IMR-90 (cell line): ENCODE results near the gene FRAS1. TPM values are rescaled to one million over a fixed set of nuclear protein-coding genes. Genes with fewer than 3 reads are reported as not detected.

Experiments used
- ATAC-seq: fragments of 200-7000 bp; cut with Tn5 transposase; 2 replicates; pipeline ENCODE4 v1.9.1; 2020; ENCODE audit warnings: low read depth, mild to moderate bottlenecking, moderate library complexity
- BruUV-seq: library from RNA; stranded (reverse); fragments of 400-500 nt; replicated peaks from 2 replicates; lab custom pipeline; 2021; lab: Mats Ljungman, UMichigan
- CTCF ChIA-PET: fragments of 300-600 bp; formaldehyde crosslinking; extraction: SDS; loops from one replicate; lab custom pipeline; 2021; ENCODE audit warnings: antibody characterized with exemption; lab: Yijun Ruan, JAX
- POLR2A ChIA-PET: fragments of 300-600 bp; sonication (Branson Sonifier 250); formaldehyde crosslinking; loops from one replicate; lab custom pipeline; 2022; ENCODE audit warnings: antibody characterized with exemption; ENCODE audit not compliant: unreplicated experiment; lab: Charles Lee
- DNase-seq: peaks from one replicate; pipeline ENCODE4 v3.0.0; 2013
- H2AFZ ChIP-seq: replicated peaks from 2 replicates; pipeline ENCODE3; 2013; ENCODE audit warnings: low read length, mild to moderate bottlenecking; ENCODE audit not compliant: poor library complexity
- H2AK5ac ChIP-seq: 2 replicates; pipeline ENCODE4 v1.6.1; 2013; ENCODE audit warnings: low read depth, low read length, inconsistent platforms
- H2AK9ac ChIP-seq: replicated peaks from 2 replicates; pipeline ENCODE3; 2013; ENCODE audit warnings: mild to moderate bottlenecking, low read depth, low read length, moderate library complexity; ENCODE audit not compliant: poor library complexity
- H2BK120ac ChIP-seq: 2 replicates; pipeline ENCODE4 v1.6.1; 2013; ENCODE audit warnings: low read depth, low read length, inconsistent platforms
- H2BK15ac ChIP-seq: 3 replicates; pipeline ENCODE4 v1.6.1; 2013; ENCODE audit warnings: low read depth, low read length, inconsistent platforms
- H2BK20ac ChIP-seq: 2 replicates; pipeline ENCODE4 v1.6.1; 2013; ENCODE audit warnings: low read depth, mild to moderate bottlenecking, inconsistent platforms, low read length, moderate library complexity
- H2BK5ac ChIP-seq: 2 replicates; pipeline ENCODE4 v1.6.1; 2013; ENCODE audit warnings: mild to moderate bottlenecking, low read depth, low read length, inconsistent platforms; ENCODE audit not compliant: poor library complexity, severe bottlenecking
- H3K14ac ChIP-seq: replicated peaks from 2 replicates; pipeline ENCODE4 v1.6.1; 2013; ENCODE audit warnings: low read depth, low read length, inconsistent platforms
- H3K18ac ChIP-seq: 2 replicates; pipeline ENCODE4 v1.6.1; 2013; ENCODE audit warnings: low read depth, low read length, control low read depth
- H3K23ac ChIP-seq: 2 replicates; pipeline ENCODE4 v1.6.1; 2013; ENCODE audit warnings: low read depth, low read length, inconsistent platforms
- H3K27ac ChIP-seq: 2 replicates; pipeline ENCODE4 v1.5.1; 2013; ENCODE audit warnings: mild to moderate bottlenecking, control low read depth, low read length; ENCODE audit not compliant: insufficient read depth
- H3K27me3 ChIP-seq: 2 replicates; pipeline ENCODE4 v1.6.1; 2013; ENCODE audit warnings: low read length; ENCODE audit not compliant: control insufficient read depth, insufficient read depth
- H3K36me3 ChIP-seq: 2 replicates; pipeline ENCODE4 v1.6.1; 2013; ENCODE audit warnings: low read length, mixed read lengths; ENCODE audit not compliant: control insufficient read depth, insufficient read depth
- H3K4ac ChIP-seq: 2 replicates; pipeline ENCODE4 v1.6.1; 2013; ENCODE audit warnings: low read depth, low read length, inconsistent platforms
- H3K4me1 ChIP-seq: 2 replicates; pipeline ENCODE4 v1.6.1; 2013; ENCODE audit warnings: low read length, mixed read lengths; ENCODE audit not compliant: control insufficient read depth, insufficient read depth
- H3K4me2 ChIP-seq: 2 replicates; pipeline ENCODE4 v1.6.1; 2013; ENCODE audit warnings: low read depth, mild to moderate bottlenecking, control low read depth, low read length, moderate library complexity
- H3K4me3 ChIP-seq: 2 replicates; pipeline ENCODE4 v1.5.1; 2013; ENCODE audit warnings: low read depth, mild to moderate bottlenecking, control low read depth, low read length, moderate library complexity; ENCODE audit not compliant: insufficient read depth
- H3K56ac ChIP-seq: 2 replicates; pipeline ENCODE4 v1.6.1; 2013; ENCODE audit warnings: low read length, inconsistent platforms; ENCODE audit not compliant: insufficient read depth; ENCODE audit errors: extremely low read depth
- H3K79me1 ChIP-seq, 2 experiments: 2 replicates each; pipeline ENCODE4 v1.6.1; 2013; ENCODE audit warnings: low read length in 2 of 2, inconsistent platforms in 1 of 2, low read depth in 1 of 2
- H3K9ac ChIP-seq: 2 replicates; pipeline ENCODE4 v1.6.1; 2013; ENCODE audit warnings: low read depth, low read length, control low read depth
- H3K9me1 ChIP-seq: 2 replicates; pipeline ENCODE4 v1.6.1; 2013; ENCODE audit warnings: low read length, inconsistent platforms; ENCODE audit not compliant: insufficient read depth
- H3K9me3 ChIP-seq: 2 replicates; pipeline ENCODE4 v1.6.1; 2013; ENCODE audit warnings: low read length; ENCODE audit not compliant: control insufficient read depth, insufficient read depth
- H4K20me1 ChIP-seq: 2 replicates; pipeline ENCODE4 v1.6.1; 2013; ENCODE audit warnings: low read length, inconsistent platforms; ENCODE audit not compliant: insufficient read depth
- H4K5ac ChIP-seq: 2 replicates; pipeline ENCODE4 v1.6.1; 2013; ENCODE audit warnings: mild to moderate bottlenecking, low read depth, low read length, control low read depth
- H4K8ac ChIP-seq, 2 experiments: 2 replicates each; pipeline ENCODE4 v1.6.1; 2013; ENCODE audit warnings: low read depth in 2 of 2, low read length in 2 of 2, control low read depth in 1 of 2, inconsistent platforms in 1 of 2
- H4K91ac ChIP-seq: 2 replicates; pipeline ENCODE4 v1.6.1; 2013; ENCODE audit warnings: low read depth, low read length, inconsistent platforms; ENCODE audit not compliant: insufficient read depth
- BHLHE40 ChIP-seq: fragments of 150-350 bp; IDR thresholded peaks from 2 replicates; pipeline ENCODE4 v1.6.1; 2016; ENCODE audit warnings: mild to moderate bottlenecking, low read depth, low read length
- CEBPB ChIP-seq: IDR thresholded peaks from 2 replicates; pipeline ENCODE4 v1.6.1; 2012; ENCODE audit warnings: low read depth, low read length, improper control_type of control experiment
- CHD1 ChIP-seq: IDR thresholded peaks from 2 replicates; pipeline ENCODE4 v1.6.1; 2012; ENCODE audit warnings: low read depth, low read length, improper control_type of control experiment
- ELK1 ChIP-seq: fragments of 150-350 bp; IDR thresholded peaks from 2 replicates; pipeline ENCODE4 v1.6.1; 2016; ENCODE audit warnings: low read depth, mild to moderate bottlenecking, low read length, moderate library complexity, borderline replicate concordance
- FOS ChIP-seq: fragments of 150-350 bp; IDR thresholded peaks from 2 replicates; pipeline ENCODE4 v1.6.1; 2016; ENCODE audit warnings: low read depth, low read length
- MAFK ChIP-seq: IDR thresholded peaks from 2 replicates; pipeline ENCODE4 v1.6.1; 2012; ENCODE audit warnings: low read depth, low read length, improper control_type of control experiment
- MAZ ChIP-seq: IDR thresholded peaks from 2 replicates; pipeline ENCODE4 v1.6.1; 2012; ENCODE audit warnings: low read depth, mild to moderate bottlenecking, low read length, improper control_type of control experiment, moderate library complexity, borderline replicate concordance
- MXI1 ChIP-seq: IDR thresholded peaks from 2 replicates; pipeline ENCODE4 v1.6.1; 2012; ENCODE audit warnings: low read depth, mild to moderate bottlenecking, low read length, moderate library complexity, borderline replicate concordance
- NFE2L2 ChIP-seq: fragments of 150-350 bp; IDR thresholded peaks from 2 replicates; pipeline ENCODE4 v1.6.1; 2016; ENCODE audit warnings: low read depth, mild to moderate bottlenecking, low read length
- POLR2A ChIP-seq: IDR thresholded peaks from 2 replicates; pipeline ENCODE4 v1.6.1; 2012; ENCODE audit warnings: mild to moderate bottlenecking, low read depth, low read length
- RAD21 ChIP-seq: IDR thresholded peaks from 2 replicates; pipeline ENCODE4 v1.6.1; 2012; ENCODE audit warnings: low read length, improper control_type of control experiment
- RCOR1 ChIP-seq: IDR thresholded peaks from 2 replicates; pipeline ENCODE4 v1.6.1; 2012; ENCODE audit warnings: mild to moderate bottlenecking, low read length, improper control_type of control experiment; ENCODE audit not compliant: insufficient replicate concordance
- RFX5 ChIP-seq: IDR thresholded peaks from 2 replicates; pipeline ENCODE4 v1.8.0; 2012; ENCODE audit warnings: low read depth, mild to moderate bottlenecking, low read length, moderate library complexity
- SMC3 ChIP-seq: fragments of 150-350 bp; IDR thresholded peaks from 2 replicates; pipeline ENCODE4 v1.6.1; 2016; ENCODE audit warnings: low read depth, mild to moderate bottlenecking, antibody characterized with exemption, low read length, moderate library complexity
- WGBS, 2 experiments: methylation state at CpG; one replicate each; pipeline versions ENCODE4 v1.1.5 to v1.1.7; 2013; ENCODE audit warnings: missing lambda C conversion rate in 2 of 2; ENCODE audit not compliant: insufficient read length in 1 of 2; ENCODE audit errors: extremely low coverage in 2 of 2; 5-methylcytosine and 5-hydroxymethylcytosine counted together
- dilution Hi-C: fragments of 300-500 bp; cut with HindIII; formaldehyde crosslinking; loops from one replicate; pipeline ENCODE4 v1.14.3; 2018; ENCODE audit warnings: low sequenced_read_pairs; ENCODE audit not compliant: unreplicated experiment
- in situ Hi-C: fragments of 300-500 bp; cut with MboI; formaldehyde crosslinking; loops from 3 replicates; pipeline ENCODE4 v1.14.3; 2019; ENCODE audit warnings: low sequenced_read_pairs, inconsistent platforms, mixed read lengths
- intact Hi-C: fragments of 100-400 bp; cut with micrococcal nuclease; formaldehyde crosslinking; loops from 2 replicates; pipeline ENCODE4 v1.10.0; 2022
- polyA plus RNA-seq, 3 experiments: library from polyadenylated mRNA; depleted of rRNA; stranded (reverse); fragments of >200 nt; gene quantifications; 2 replicates each; pipeline ENCODE4 v1.2.3, GENCODE V29; 2012; ENCODE audit warnings: low replicate concordance in 1 of 3
- total RNA-seq: library from RNA; depleted of rRNA; stranded (reverse); fragments of >200 nt; gene quantifications from 2 replicates; pipeline ENCODE4 v1.2.3, GENCODE V29; 2012
- TF ChIP-seq, protein P1 (sequence below): conservative IDR thresholded peaks from 2 replicates; pipeline ENCODE4 v1.5.1; 2012; ENCODE audit warnings: mild to moderate bottlenecking, low read depth, low read length, improper control_type of control experiment
- TF ChIP-seq, protein P2 (sequence below): fragments of 150-350 bp; IDR thresholded peaks from 2 replicates; pipeline ENCODE4 v1.6.1; 2017; ENCODE audit warnings: mild to moderate bottlenecking, antibody characterized with exemption, low read length, low read depth

Gene FRAS1
- total and polyA plus RNA-seq, 2 of the 4 experiments (the other 2 are of a cell fraction), result under 0.01 to 0.03 TPM

DNA sequence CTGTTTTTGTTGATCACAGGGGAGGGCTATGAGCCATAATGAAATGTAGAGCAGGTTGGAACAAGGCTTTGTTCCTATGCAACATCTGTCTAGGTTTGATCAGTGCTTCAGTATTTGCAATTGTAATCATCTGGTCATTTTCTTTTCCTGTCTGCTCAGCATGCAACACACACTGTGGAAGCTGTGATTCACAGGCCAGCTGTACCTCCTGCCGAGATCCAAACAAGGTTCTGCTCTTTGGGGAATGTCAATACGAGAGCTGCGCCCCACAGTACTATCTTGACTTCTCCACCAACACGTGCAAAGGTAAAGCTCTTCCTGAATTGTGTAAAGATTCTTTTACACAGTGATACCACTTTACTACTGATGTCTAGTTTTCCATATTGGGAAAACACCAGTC lies 312.6 kb downstream of the FRAS1 start:
- Histone ChIP-seq H2AK5ac (no peak overlapping the region), H3K9me1 (no peaks in the 10 kb centered on the region), H3K14ac (no peak overlapping the region), H3K36me3 (no peaks in the 10 kb centered on the region), H3K23ac (no peak overlapping the region), H3K79me1 (no peaks in the 10 kb centered on the region), H2BK5ac (no peak overlapping the region), H2BK20ac (no peak overlapping the region), H2AK9ac (no peak overlapping the region), H3K9ac (no peak overlapping the region), H3K4me2 (no peak overlapping the region), H4K20me1 (no peaks in the 10 kb centered on the region), H3K4me1 (no peaks in the 10 kb centered on the region), H3K27ac (no peak overlapping the region), H4K8ac (no peak overlapping the region), H3K27me3 (peaks cover 1% of the 10 kb centered on the region; the same call in 1 of the 2 replicates), H4K91ac (no peak overlapping the region), H2BK15ac (no peak overlapping the region), H4K5ac (no peak overlapping the region), H2AFZ (no peak overlapping the region), H2BK120ac (no peak overlapping the region), H3K4me3 (no peak overlapping the region), H3K4ac (no peak overlapping the region), H3K9me3 (no peaks in the 10 kb centered on the region), H3K18ac (no peak overlapping the region), H3K56ac (no peak overlapping the region)
- no peak for DNase-seq
- BruUV-seq, result no TSS peak
- no peak for ATAC-seq
- in situ Hi-C loops, result no loop called here
- CTCF ChIA-PET, result no interaction called here
- WGBS, 2 experiments, result no CpG with 5 or more reads among the region's 4 CpGs
- intact Hi-C loops, result no loop called here
- dilution Hi-C loops, result no loop called here
- POLR2A ChIA-PET, result no interaction called here
- TF ChIP-seq MAZ, result no peak
- TF ChIP-seq, protein P1, sequence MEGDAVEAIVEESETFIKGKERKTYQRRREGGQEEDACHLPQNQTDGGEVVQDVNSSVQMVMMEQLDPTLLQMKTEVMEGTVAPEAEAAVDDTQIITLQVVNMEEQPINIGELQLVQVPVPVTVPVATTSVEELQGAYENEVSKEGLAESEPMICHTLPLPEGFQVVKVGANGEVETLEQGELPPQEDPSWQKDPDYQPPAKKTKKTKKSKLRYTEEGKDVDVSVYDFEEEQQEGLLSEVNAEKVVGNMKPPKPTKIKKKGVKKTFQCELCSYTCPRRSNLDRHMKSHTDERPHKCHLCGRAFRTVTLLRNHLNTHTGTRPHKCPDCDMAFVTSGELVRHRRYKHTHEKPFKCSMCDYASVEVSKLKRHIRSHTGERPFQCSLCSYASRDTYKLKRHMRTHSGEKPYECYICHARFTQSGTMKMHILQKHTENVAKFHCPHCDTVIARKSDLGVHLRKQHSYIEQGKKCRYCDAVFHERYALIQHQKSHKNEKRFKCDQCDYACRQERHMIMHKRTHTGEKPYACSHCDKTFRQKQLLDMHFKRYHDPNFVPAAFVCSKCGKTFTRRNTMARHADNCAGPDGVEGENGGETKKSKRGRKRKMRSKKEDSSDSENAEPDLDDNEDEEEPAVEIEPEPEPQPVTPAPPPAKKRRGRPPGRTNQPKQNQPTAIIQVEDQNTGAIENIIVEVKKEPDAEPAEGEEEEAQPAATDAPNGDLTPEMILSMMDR, result no peak
- TF ChIP-seq, protein P2, sequence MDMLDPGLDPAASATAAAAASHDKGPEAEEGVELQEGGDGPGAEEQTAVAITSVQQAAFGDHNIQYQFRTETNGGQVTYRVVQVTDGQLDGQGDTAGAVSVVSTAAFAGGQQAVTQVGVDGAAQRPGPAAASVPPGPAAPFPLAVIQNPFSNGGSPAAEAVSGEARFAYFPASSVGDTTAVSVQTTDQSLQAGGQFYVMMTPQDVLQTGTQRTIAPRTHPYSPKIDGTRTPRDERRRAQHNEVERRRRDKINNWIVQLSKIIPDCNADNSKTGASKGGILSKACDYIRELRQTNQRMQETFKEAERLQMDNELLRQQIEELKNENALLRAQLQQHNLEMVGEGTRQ, result no peak
- no peak for TF ChIP-seq RAD21
- no peak for TF ChIP-seq ELK1
- TF ChIP-seq CEBPB, result no peak
- TF ChIP-seq RCOR1, result no peak
- no peak for TF ChIP-seq MXI1
- no peak for TF ChIP-seq POLR2A
- TF ChIP-seq BHLHE40, result no peak
- no peak for TF ChIP-seq RFX5
- no peak for TF ChIP-seq CHD1
- TF ChIP-seq NFE2L2, result no peak
- TF ChIP-seq SMC3, result no peak
- TF ChIP-seq MAFK, result no peak
- no peak for TF ChIP-seq FOS
